OCI-LY7 (cell line): ENCODE results near the gene VPS37C.

ENCODE experiments used
- EZH2phosphoT487 ChIP-seq: fragments of 200-600 bp; sonication (generic); IDR thresholded peaks from 2 replicates; pipeline ENCODE4 v1.6.1; 2018; ENCODE audit warnings: low read depth, borderline replicate concordance, mild to moderate bottlenecking, mixed run types, antibody characterized with exemption, low read length, moderate library complexity, mixed read lengths
- TF ChIP-seq, protein P1 (sequence below): fragments of 200-600 bp; sonication (generic); conservative IDR thresholded peaks from 2 replicates; pipeline ENCODE4 v1.5.1; 2014; ENCODE audit warnings: mild to moderate bottlenecking, antibody characterized with exemption, low read length, moderate library complexity, mixed read lengths

DNA sequence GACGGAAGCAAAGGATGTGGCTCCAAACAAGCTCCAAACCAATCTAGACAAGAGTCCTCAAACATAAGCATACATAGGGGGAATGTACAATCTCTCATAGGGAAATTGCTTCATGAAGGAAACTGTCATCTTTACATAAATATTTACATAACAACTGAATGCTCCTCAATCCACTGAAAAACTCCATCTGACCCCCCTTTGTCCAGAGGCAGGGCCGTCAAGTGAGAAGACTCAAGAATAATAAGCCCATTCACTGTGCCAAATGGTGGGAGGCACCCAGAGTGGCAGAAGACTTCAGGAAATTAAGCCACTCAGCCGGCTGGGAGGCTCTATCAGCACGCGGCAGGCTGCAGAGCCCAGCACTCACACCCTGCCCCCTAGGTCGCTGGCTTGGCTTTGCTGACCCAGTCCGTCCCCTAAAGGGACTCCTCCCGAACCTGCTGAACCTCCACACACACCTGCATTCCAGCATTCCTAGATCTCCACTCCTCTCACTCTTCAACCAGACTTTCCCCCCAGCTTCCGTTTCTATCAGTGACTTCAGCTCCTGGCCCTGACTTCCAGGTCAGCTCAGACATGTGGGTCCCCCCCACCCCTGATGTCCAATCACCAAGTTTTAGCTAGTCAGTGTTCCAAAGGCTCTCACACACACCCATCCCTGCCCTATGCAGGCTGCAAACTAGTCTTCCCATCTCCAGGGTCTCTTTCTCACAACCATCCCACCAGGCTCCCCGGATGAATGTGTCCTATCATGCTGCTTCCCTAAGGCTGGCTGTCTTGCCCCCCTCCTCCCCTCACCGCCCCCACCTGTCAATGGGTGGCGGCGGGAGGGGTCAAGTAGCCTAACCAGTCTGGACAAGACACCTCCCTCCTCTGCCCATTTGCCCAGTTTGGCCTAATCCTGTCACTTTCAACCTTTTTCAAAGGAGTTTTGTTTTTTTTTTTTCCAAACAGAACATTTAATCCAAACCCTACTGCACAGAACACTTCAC, 11.3 kb downstream of the VPS37C start:
- TF ChIP-seq, protein P1, sequence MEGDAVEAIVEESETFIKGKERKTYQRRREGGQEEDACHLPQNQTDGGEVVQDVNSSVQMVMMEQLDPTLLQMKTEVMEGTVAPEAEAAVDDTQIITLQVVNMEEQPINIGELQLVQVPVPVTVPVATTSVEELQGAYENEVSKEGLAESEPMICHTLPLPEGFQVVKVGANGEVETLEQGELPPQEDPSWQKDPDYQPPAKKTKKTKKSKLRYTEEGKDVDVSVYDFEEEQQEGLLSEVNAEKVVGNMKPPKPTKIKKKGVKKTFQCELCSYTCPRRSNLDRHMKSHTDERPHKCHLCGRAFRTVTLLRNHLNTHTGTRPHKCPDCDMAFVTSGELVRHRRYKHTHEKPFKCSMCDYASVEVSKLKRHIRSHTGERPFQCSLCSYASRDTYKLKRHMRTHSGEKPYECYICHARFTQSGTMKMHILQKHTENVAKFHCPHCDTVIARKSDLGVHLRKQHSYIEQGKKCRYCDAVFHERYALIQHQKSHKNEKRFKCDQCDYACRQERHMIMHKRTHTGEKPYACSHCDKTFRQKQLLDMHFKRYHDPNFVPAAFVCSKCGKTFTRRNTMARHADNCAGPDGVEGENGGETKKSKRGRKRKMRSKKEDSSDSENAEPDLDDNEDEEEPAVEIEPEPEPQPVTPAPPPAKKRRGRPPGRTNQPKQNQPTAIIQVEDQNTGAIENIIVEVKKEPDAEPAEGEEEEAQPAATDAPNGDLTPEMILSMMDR = no peak
- TF ChIP-seq EZH2phosphoT487 = no peak
